A673 (cell line): ENCODE results near the gene RASA1. TPM values are rescaled to one million over a fixed set of nuclear protein-coding genes. Genes with fewer than 3 reads are reported as not detected.

Source experiments
- BruUV-seq: library from RNA; stranded (reverse); fragments of 400-500 nt; replicated peaks from 2 replicates; lab custom pipeline; 2021; lab: Mats Ljungman, UMichigan
- CTCF ChIA-PET: fragments of 300-600 bp; sonication (Branson Sonifier 250); formaldehyde crosslinking; loops from one replicate; lab custom pipeline; 2022; ENCODE audit warnings: antibody characterized with exemption; lab: Charles Lee
- POLR2A ChIA-PET: fragments of 300-600 bp; sonication (Branson Sonifier 250); formaldehyde crosslinking; loops from one replicate; lab custom pipeline; 2022; ENCODE audit warnings: antibody characterized with exemption; ENCODE audit not compliant: low non-redundant PET; lab: Charles Lee
- DNase-seq: peaks from one replicate; pipeline ENCODE4 v3.0.0-alpha.2; 2015; ENCODE audit warnings: low spot score
- H3K27ac ChIP-seq: fragments of 200-600 bp; sonication (generic); 2 replicates; pipeline ENCODE4 v1.5.1; 2016; ENCODE audit warnings: mixed run types, low read depth, mild to moderate bottlenecking, mixed read lengths, antibody characterized with exemption, low read length; ENCODE audit not compliant: poor library complexity, severe bottlenecking
- H3K27me3 ChIP-seq: fragments of 200-600 bp; sonication (generic); replicated peaks from 2 replicates; pipeline ENCODE4 v1.6.1; 2017; ENCODE audit warnings: mixed run types, low read depth, mild to moderate bottlenecking, mixed read lengths, antibody characterized with exemption, low read length; ENCODE audit not compliant: insufficient read depth, poor library complexity
- H3K36me3 ChIP-seq: fragments of 200-600 bp; sonication (generic); 2 replicates; pipeline ENCODE4 v1.6.1; 2016; ENCODE audit warnings: mixed run types, mild to moderate bottlenecking, mixed read lengths, antibody characterized with exemption, low read length; ENCODE audit not compliant: insufficient read depth, poor library complexity, severe bottlenecking
- H3K4me1 ChIP-seq: fragments of 200-600 bp; sonication (generic); 2 replicates; pipeline ENCODE4 v1.6.1; 2017; ENCODE audit warnings: mixed run types, mild to moderate bottlenecking, mixed read lengths, antibody characterized with exemption, low read length; ENCODE audit not compliant: insufficient read depth, poor library complexity, severe bottlenecking
- H3K4me3 ChIP-seq: fragments of 200-600 bp; sonication (generic); 2 replicates; pipeline ENCODE4 v1.5.1; 2016; ENCODE audit warnings: low read depth, mixed run types, mild to moderate bottlenecking, mixed read lengths, low read length; ENCODE audit not compliant: poor library complexity, severe bottlenecking
- H3K9me3 ChIP-seq: fragments of 200-600 bp; sonication (generic); 2 replicates; pipeline ENCODE4 v1.6.1; 2016; ENCODE audit warnings: mixed run types, low read depth, mild to moderate bottlenecking, mixed read lengths, antibody characterized with exemption, low read length; ENCODE audit not compliant: poor library complexity, severe bottlenecking
- EZH2 ChIP-seq: fragments of 200-600 bp; sonication (generic); IDR thresholded peaks from 2 replicates; pipeline ENCODE4 v1.6.1; 2017; ENCODE audit warnings: borderline replicate concordance, low read depth, mild to moderate bottlenecking, mixed read lengths, antibody characterized with exemption, low read length; ENCODE audit not compliant: poor library complexity, severe bottlenecking
- intact Hi-C: fragments of 100-400 bp; cut with micrococcal nuclease; formaldehyde crosslinking; loops from one replicate; pipeline ENCODE4 v1.10.0; 2022; ENCODE audit not compliant: unreplicated experiment
- total RNA-seq: library from RNA; stranded (reverse); gene quantifications from 2 replicates; pipeline ENCODE4 v1.2.3, GENCODE V29; 2021
- TF ChIP-seq, protein P1 (sequence below): fragments of 300-800, 200-600 bp; sonication (generic); conservative IDR thresholded peaks from 2 replicates; pipeline ENCODE4 v1.5.1; 2017; ENCODE audit warnings: low read depth, mild to moderate bottlenecking, antibody characterized with exemption, low read length, moderate library complexity, mixed read lengths

The RASA1 gene
- total RNA-seq, 1 experiment from 2014 or later: 34.2 TPM

DNA sequence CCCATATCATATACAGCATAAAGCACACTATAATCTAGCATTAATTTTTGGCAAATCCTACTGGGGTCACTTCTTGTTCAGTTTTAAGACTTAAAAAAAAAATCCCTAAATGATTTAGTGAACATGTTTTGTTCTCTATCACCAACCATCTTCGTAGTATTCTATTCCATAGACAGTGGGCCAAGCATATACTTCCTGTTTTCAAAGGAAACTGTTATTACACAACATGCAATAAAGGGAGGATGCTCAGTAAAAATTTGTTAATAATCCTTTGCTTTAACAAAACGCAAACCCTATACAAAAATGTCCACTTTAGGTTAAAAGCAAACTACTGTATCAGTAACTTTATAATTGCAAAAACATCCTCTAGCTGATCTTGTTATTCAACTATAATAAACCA, 132.0 kb downstream of the RASA1 start:
- POLR2A ChIA-PET: no interaction called here
- CTCF ChIA-PET: interaction anchor here (0.5 to 1.0 kb wide), 2 partner anchors 329 to 331 kb away, joined by 3 to 4 read pairs; no protein-coding TSS in a partner anchor
- BruUV-seq: no TSS peak
- Histone ChIP-seq H3K27me3 (no peaks in the 10 kb centered on the region), H3K36me3 (peaks cover 86% of the 10 kb centered on the region), H3K9me3 (no peaks in the 10 kb centered on the region), H3K4me3 (no peak overlapping the region), H3K4me1 (peaks cover 15% of the 10 kb centered on the region), H3K27ac (peak overlapping the region; percentile 25)
- no peak for TF ChIP-seq EZH2
- TF ChIP-seq, protein P1, sequence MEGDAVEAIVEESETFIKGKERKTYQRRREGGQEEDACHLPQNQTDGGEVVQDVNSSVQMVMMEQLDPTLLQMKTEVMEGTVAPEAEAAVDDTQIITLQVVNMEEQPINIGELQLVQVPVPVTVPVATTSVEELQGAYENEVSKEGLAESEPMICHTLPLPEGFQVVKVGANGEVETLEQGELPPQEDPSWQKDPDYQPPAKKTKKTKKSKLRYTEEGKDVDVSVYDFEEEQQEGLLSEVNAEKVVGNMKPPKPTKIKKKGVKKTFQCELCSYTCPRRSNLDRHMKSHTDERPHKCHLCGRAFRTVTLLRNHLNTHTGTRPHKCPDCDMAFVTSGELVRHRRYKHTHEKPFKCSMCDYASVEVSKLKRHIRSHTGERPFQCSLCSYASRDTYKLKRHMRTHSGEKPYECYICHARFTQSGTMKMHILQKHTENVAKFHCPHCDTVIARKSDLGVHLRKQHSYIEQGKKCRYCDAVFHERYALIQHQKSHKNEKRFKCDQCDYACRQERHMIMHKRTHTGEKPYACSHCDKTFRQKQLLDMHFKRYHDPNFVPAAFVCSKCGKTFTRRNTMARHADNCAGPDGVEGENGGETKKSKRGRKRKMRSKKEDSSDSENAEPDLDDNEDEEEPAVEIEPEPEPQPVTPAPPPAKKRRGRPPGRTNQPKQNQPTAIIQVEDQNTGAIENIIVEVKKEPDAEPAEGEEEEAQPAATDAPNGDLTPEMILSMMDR: no peak
- DNase-seq: no peak
- intact Hi-C loops: loop anchor here (2.0 to 5.0 kb wide), 4 partner anchors 329 to 517 kb away; no protein-coding TSS in a partner anchor

DNA sequence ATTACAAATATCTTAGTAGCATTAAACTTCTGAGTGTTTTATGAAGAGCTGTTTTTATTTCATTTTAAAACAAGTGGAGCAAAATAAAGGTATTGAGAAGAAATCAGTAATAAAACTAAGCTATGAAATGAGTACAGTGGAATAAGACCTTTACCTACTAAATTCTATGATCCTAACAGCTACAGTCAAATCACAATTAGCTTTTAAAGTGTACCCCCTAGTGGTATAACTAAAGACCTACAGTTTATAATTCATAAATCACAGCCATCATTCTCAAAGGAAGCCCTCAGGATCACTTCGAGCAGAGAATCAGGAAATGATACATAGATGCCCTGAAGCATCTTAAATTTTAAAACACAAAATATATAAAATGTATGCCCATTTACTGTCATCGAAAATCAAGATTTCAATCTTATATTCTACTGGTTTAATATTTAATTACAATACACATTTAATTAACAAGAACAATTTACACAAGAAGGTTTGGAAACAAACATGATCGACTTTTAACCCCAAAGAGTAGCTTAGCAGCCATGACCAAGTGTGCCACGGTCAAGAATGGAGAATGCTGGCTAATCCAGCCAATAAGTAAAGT, 132.7 kb downstream of the RASA1 start:
- DNase-seq: peak; percentile 69
- POLR2A ChIA-PET: no interaction called here
- H3K4me3 ChIP-seq: no peak overlapping the region
- H3K36me3 ChIP-seq: peaks cover 84% of the 10 kb centered on the region
- H3K27me3 ChIP-seq: no peaks in the 10 kb centered on the region
- no peak overlapping the region for H3K27ac ChIP-seq
- no peaks in the 10 kb centered on the region for H3K9me3 ChIP-seq
- CTCF ChIA-PET: interaction anchor here (0.5 to 1.0 kb wide), 5 partner anchors 71 to 873 kb away, joined by 3 to 4 read pairs (median 3); no protein-coding TSS in a partner anchor
- intact Hi-C loops: loop anchor here (5.0 kb wide), 3 partner anchors 383 to 518 kb away; no protein-coding TSS in a partner anchor
- BruUV-seq: no TSS peak
- no peak for TF ChIP-seq EZH2
- TF ChIP-seq, protein P1: peak; percentile 66
- H3K4me1 ChIP-seq: peaks cover 15% of the 10 kb centered on the region

GRCh38 chr5:87401626-87402025, 133.9 kb downstream of the RASA1 start:
- TF ChIP-seq, protein P1: no peak
- Histone ChIP-seq H3K27me3 (no peaks in the 10 kb centered on the region), H3K4me3 (no peak overlapping the region), H3K4me1 (peaks cover 15% of the 10 kb centered on the region), H3K27ac (no peak overlapping the region), H3K9me3 (no peaks in the 10 kb centered on the region), H3K36me3 (peaks cover 88% of the 10 kb centered on the region)
- no peak for DNase-seq
- BruUV-seq: no TSS peak
- CTCF ChIA-PET: no interaction called here
- intact Hi-C loops: loop anchor here (5.0 kb wide), 3 partner anchors 384 to 519 kb away; no protein-coding TSS in a partner anchor
- POLR2A ChIA-PET: interaction anchor here (0.5 kb wide), 1 partner anchor 10 kb away, joined by 3 read pairs; no protein-coding TSS in a partner anchor
